K562 (cell line): ENCODE results near the gene BLZF1. TPM values are rescaled to one million over a fixed set of nuclear protein-coding genes. Genes with fewer than 3 reads are reported as not detected.
A peak's percentile ranks its signal among the peaks of the same experiment; 100 is the strongest.

Source experiments
- ARID1B ChIP-seq: fragments of 450-650 bp; IDR thresholded peaks from 2 replicates; pipeline ENCODE4 v1.6.1; 2016; ENCODE audit warnings: antibody characterized with exemption, mild to moderate bottlenecking, inconsistent platforms
- ARNT ChIP-seq, 2 experiments: fragments of 450-650 bp; IDR thresholded peaks; 2 replicates each; pipeline ENCODE4 v1.6.1; 2016; ENCODE audit warnings: mild to moderate bottlenecking in 1 of 2
- CBFA2T2 ChIP-seq: fragments of 450-650 bp; conservative IDR thresholded peaks from 2 replicates; pipeline ENCODE4 v1.6.1; 2017; ENCODE audit warnings: mild to moderate bottlenecking
- EHMT2 ChIP-seq: fragments of 450-650 bp; IDR thresholded peaks from 2 replicates; pipeline ENCODE4 v1.6.1; 2018; ENCODE audit warnings: antibody characterized with exemption
- HNRNPUL1 ChIP-seq: fragments of 200-400 bp; formaldehyde crosslinking; IDR thresholded peaks from 2 replicates; pipeline ENCODE4 v1.6.1; 2017; ENCODE audit warnings: low read length
- MEF2D ChIP-seq: conservative IDR thresholded peaks from 2 replicates; pipeline ENCODE4 v1.6.1; 2016; ENCODE audit warnings: low read depth, missing genetic modification characterization, missing compliant biosample characterization
- MEIS2 ChIP-seq: fragments of 450-650 bp; IDR thresholded peaks from 2 replicates; pipeline ENCODE4 v1.6.1; 2014; ENCODE audit warnings: mild to moderate bottlenecking; ENCODE audit not compliant: partially characterized antibody
- NFIC ChIP-seq: fragments of 450-650 bp; IDR thresholded peaks from 2 replicates; pipeline ENCODE4 v1.6.1; 2017; ENCODE audit warnings: mild to moderate bottlenecking, inconsistent platforms
- PKNOX1 ChIP-seq: fragments of 450-650 bp; IDR thresholded peaks from 2 replicates; pipeline ENCODE4 v1.6.1; 2016
- PML ChIP-seq: IDR thresholded peaks from 2 replicates; pipeline ENCODE4 v1.6.1; 2012; ENCODE audit warnings: low read length, inconsistent platforms
- POLR2AphosphoS5 ChIP-seq: IDR thresholded peaks from 2 replicates; pipeline ENCODE4 v1.6.1; 2011; ENCODE audit warnings: mild to moderate bottlenecking, low read depth, low read length, moderate library complexity; ENCODE audit not compliant: control insufficient read depth, insufficient read depth
- SETDB1 ChIP-seq: IDR thresholded peaks from one replicate; pipeline ENCODE4 v1.6.1; 2012; ENCODE audit warnings: low read length, control low read depth, inconsistent platforms
- SNIP1 ChIP-seq: fragments of 450-650 bp; IDR thresholded peaks from 2 replicates; pipeline ENCODE4 v1.7.1; 2017; ENCODE audit warnings: low read depth, mild to moderate bottlenecking
- STAT5B ChIP-seq: fragments of 250-450 bp; sonication (Bioruptor Pico); IDR thresholded peaks from 2 replicates; pipeline ENCODE4 v1.8.0; 2021; ENCODE audit warnings: mild to moderate bottlenecking, inconsistent platforms
- ZFP30 ChIP-seq: fragments of 250-450 bp; sonication (Bioruptor Pico); IDR thresholded peaks from 2 replicates; pipeline ENCODE4 v1.8.0; 2022; ENCODE audit warnings: moderate library complexity, mild to moderate bottlenecking, inconsistent platforms, borderline replicate concordance
- ZNF253 ChIP-seq: fragments of 250-450 bp; sonication (Bioruptor Pico); conservative IDR thresholded peaks from 2 replicates; pipeline ENCODE4 v1.6.1; 2021; ENCODE audit warnings: mild to moderate bottlenecking
- ZNF518B ChIP-seq: fragments of 250-450 bp; sonication (Bioruptor Pico); IDR thresholded peaks from 2 replicates; pipeline ENCODE4 v1.5.0; 2021; ENCODE audit warnings: mild to moderate bottlenecking, moderate library complexity
- ZNF583 ChIP-seq: fragments of 250-450 bp; sonication (Bioruptor Pico); IDR thresholded peaks from 2 replicates; pipeline ENCODE4 v1.4.0; 2020
- ZNF740 ChIP-seq, 3 experiments: fragments of 200-800 bp in 1 of 3; sonication (Bioruptor generic) in 1 of 3; sonication (generic) in 1 of 3; formaldehyde crosslinking in 1 of 3; IDR thresholded peaks; 2 replicates each; pipeline versions ENCODE4 v1.6.1 to v1.8.0; 2016 to 2022; ENCODE audit warnings: mild to moderate bottlenecking in 2 of 3, missing compliant biosample characterization in 2 of 3, missing genetic modification characterization in 2 of 3, missing genetic modification reagents in 1 of 3
- ZZZ3 ChIP-seq: fragments of 450-650 bp; IDR thresholded peaks from 2 replicates; pipeline ENCODE4 v1.6.1; 2016; ENCODE audit warnings: antibody characterized with exemption, mild to moderate bottlenecking, moderate library complexity
- polyA plus RNA-seq, 8 experiments: library from polyadenylated mRNA; depleted of rRNA in 4 of 8; stranded (reverse) in 5 of 8; unstranded in 3 of 8; fragments of >200 nt; fragmentation: Nextera tagmentation in 2 of 8; fragmentation: Illumina TruSeq in 1 of 8; extraction: Ambion mirVana in 2 of 8; extraction: Trizol in 1 of 8; gene quantifications; 2 replicates each; pipeline versions ENCODE4 v1.2.1 to v1.2.3, GENCODE V29; 2011 to 2014; ENCODE audit warnings: inconsistent platforms in 1 of 8, missing spikeins in 1 of 8
- total RNA-seq, 7 experiments: library from RNA; depleted of rRNA in 6 of 7; stranded (reverse); fragments of >200 nt in 6 of 7; fragmentation: Illumina TruSeq in 2 of 7; extraction: Trizol in 2 of 7; gene quantifications; 2 replicates each; pipeline versions ENCODE4 v1.2.1 to v1.2.3, GENCODE V29; 2011 to 2021; ENCODE audit warnings: low replicate concordance in 1 of 7

BLZF1 gene
- total and polyA plus RNA-seq, 9 of the 15 experiments (the other 6 are each of a cell fraction or from before 2014, with no cell fraction given) = 20.5 to 32.8 (median 25.3) TPM

- TF ChIP-seq PKNOX1 (peak; percentile 80), MEIS2 (peak; percentile 71), CBFA2T2 (peak; percentile 66), ZNF253 (CRISPR knock-in tag) (no peak), ZNF740 (CRISPR knock-in tag; IDR thresholded peaks at IDR 0.05) (no peak), ZNF740 (tag; IDR thresholded peaks at IDR 0.05) (no peak), HNRNPUL1 (no peak), EHMT2 (no peak), ARID1B (peak; percentile 29), MEF2D (tag) (no peak), ARNT (IDR thresholded peaks at IDR 0.05) (no peak), SNIP1 (no peak), ZZZ3 (no peak), ZFP30 (CRISPR knock-in tag) (no peak), POLR2AphosphoS5 (peak; percentile 44; the same call in 1 of the 2 replicates), ZNF518B (CRISPR knock-in tag) (no peak), NFIC (0 out of 2 replicates have a peak, but pooled peaks have one; percentile 10), ZNF583 (CRISPR knock-in tag) (peak; percentile 94; the same call in 1 of the 2 replicates), STAT5B (CRISPR knock-in tag) (no peak), PML (no peak), SETDB1 (no peak)
These were observed 53.3 kb downstream of the BLZF1 start (continued) for GRCh38 chr1:169421309-169421708.
